K562 (cell line): ENCODE measurements around the gene RFPL1. TPM values are rescaled to one million over a fixed set of nuclear protein-coding genes. Genes with fewer than 3 reads are reported as not detected.

Experiments
- ATAC-seq: fragments of 200-7000 bp; cut with Tn5 transposase; 3 replicates; pipeline ENCODE4 v1.9.1; 2020; ENCODE audit warnings: moderate library complexity
- BruUV-seq: library from RNA; stranded (reverse); fragments of 400-500 nt; replicated peaks from 2 replicates; lab custom pipeline; 2021; lab: Mats Ljungman, UMichigan
- CTCF ChIA-PET: fragments of 300-600 bp; formaldehyde crosslinking; extraction: SDS; loops from one replicate; lab custom pipeline; 2021; ENCODE audit warnings: low intra/inter-chr PET ratio; lab: Yijun Ruan, JAX
- POLR2A ChIA-PET: fragments of 300-600, 350-650 bp; sonication (Branson Sonifier 250); formaldehyde crosslinking; extraction: SDS; loops from one replicate; lab custom pipeline; 2021; ENCODE audit warnings: antibody characterized with exemption, inconsistent platforms; lab: Yijun Ruan, JAX
- DNase-seq, 4 experiments: peaks; one replicate each; pipeline versions ENCODE4 v3.0.0 to v3.0.0-alpha.2; 2011 to 2018; ENCODE audit warnings: low spot score in 3 of 4, mixed read lengths in 3 of 4; ENCODE audit errors: extremely low read depth in 1 of 4
- FAIRE-seq: peaks from 2 replicates; lab custom pipeline; 2011; peaks lifted over from hg19 to GRCh38; lab: Jason Lieb, UNC
- H2AFZ ChIP-seq: 2 replicates; pipeline ENCODE4 v1.6.0; 2011; ENCODE audit warnings: low read depth, low read length, control low read depth, inconsistent platforms
- H3K27ac ChIP-seq: fragments of 200-600 bp; 3 replicates; pipeline ENCODE4 v1.8.0; 2011; ENCODE audit warnings: low read depth, mild to moderate bottlenecking, control low read depth, inconsistent platforms, low read length, moderate library complexity, mixed read lengths; ENCODE audit errors: extremely low read depth
- H3K27me3 ChIP-seq, 2 experiments: fragments of 300-600 bp in 1 of 2; 2 replicates in 1 of 2; 3 replicates in 1 of 2; pipeline versions ENCODE4 v1.6.0 to v1.8.0; 2011; ENCODE audit warnings: inconsistent platforms in 2 of 2, low read length in 2 of 2, mild to moderate bottlenecking in 1 of 2, mixed read lengths in 1 of 2, moderate library complexity in 1 of 2; ENCODE audit not compliant: control insufficient read depth in 2 of 2, insufficient read depth in 2 of 2
- H3K36me3 ChIP-seq: fragments of 300-600 bp; 3 replicates; pipeline ENCODE4 v1.8.0; 2011; ENCODE audit warnings: mild to moderate bottlenecking, low read length, inconsistent platforms; ENCODE audit not compliant: control insufficient read depth, insufficient read depth
- H3K4me1 ChIP-seq, 2 experiments: fragments of 200-600 bp in 1 of 2; replicated peaks in 1 of 2; 2 replicates in 1 of 2; 3 replicates in 1 of 2; pipeline versions ENCODE4 v1.5.1 to v1.8.0; 2011; ENCODE audit warnings: inconsistent platforms in 2 of 2, low read length in 2 of 2, mild to moderate bottlenecking in 1 of 2, mixed read lengths in 1 of 2, moderate library complexity in 1 of 2; ENCODE audit not compliant: control insufficient read depth in 2 of 2, insufficient read depth in 2 of 2
- H3K4me2 ChIP-seq: 2 replicates; pipeline ENCODE4 v1.6.1; 2011; ENCODE audit warnings: low read length, control low read depth, inconsistent platforms, mixed read lengths; ENCODE audit not compliant: insufficient read depth
- H3K4me3 ChIP-seq: fragments of 200-600 bp; sonication (generic), shearing (Covaris generic); 2 replicates; pipeline ENCODE4 v1.5.1; 2016; ENCODE audit warnings: control low read depth, inconsistent platforms
- H3K79me2 ChIP-seq: fragments of 200-600 bp; 3 replicates; pipeline ENCODE4 v1.8.0; 2011; ENCODE audit warnings: low read length, inconsistent platforms; ENCODE audit not compliant: control insufficient read depth, insufficient read depth
- H3K9ac ChIP-seq, 2 experiments: 2 replicates each; pipeline versions ENCODE4 v1.6.0 to v1.6.1; 2011; ENCODE audit warnings: low read depth in 2 of 2, low read length in 2 of 2, control low read depth in 1 of 2, inconsistent platforms in 1 of 2, mild to moderate bottlenecking in 1 of 2, mixed read lengths in 1 of 2; ENCODE audit not compliant: insufficient read depth in 1 of 2
- H3K9me1 ChIP-seq: one replicate; pipeline ENCODE4 v1.6.0; 2011; ENCODE audit warnings: inconsistent platforms, mild to moderate bottlenecking, low read length, moderate library complexity; ENCODE audit not compliant: control insufficient read depth, insufficient read depth
- H3K9me3 ChIP-seq: replicated peaks from 2 replicates; pipeline ENCODE4 v1.5.1; 2011; ENCODE audit warnings: low read depth, low read length, inconsistent platforms; ENCODE audit not compliant: control insufficient read depth, insufficient read depth
- H4K20me1 ChIP-seq: replicated peaks from 2 replicates; pipeline ENCODE4 v1.6.1; 2011; ENCODE audit warnings: low read length, inconsistent platforms, mixed read lengths; ENCODE audit not compliant: control insufficient read depth, insufficient read depth
- ELF4 ChIP-seq: fragments of 450-650 bp; formaldehyde crosslinking; IDR thresholded peaks from 2 replicates; pipeline ENCODE4 v1.4.0; 2022; ENCODE audit warnings: missing genetic modification characterization
- WGBS: fragments of 100-300 bp; shearing (Covaris generic); methylation state at CpG from one replicate; pipeline ENCODE4 v1.1.6; 2016; ENCODE audit warnings: low coverage, mixed read lengths; ENCODE audit not compliant: insufficient coverage; ENCODE audit errors: missing lambda C conversion rate; 5-methylcytosine and 5-hydroxymethylcytosine counted together
- in situ Hi-C: fragments of 300-500 bp; cut with MboI; formaldehyde crosslinking; loops from 4 replicates; pipeline ENCODE4 v1.15.0; 2018; ENCODE audit warnings: inconsistent platforms, mixed read lengths
- intact Hi-C: fragments of 100-400 bp; cut with micrococcal nuclease; formaldehyde crosslinking; loops from 2 replicates; pipeline ENCODE4 v1.14.2; 2022
- polyA plus RNA-seq, 8 experiments: library from polyadenylated mRNA; depleted of rRNA in 4 of 8; stranded (reverse) in 5 of 8; unstranded in 3 of 8; fragments of >200 nt; fragmentation: Nextera tagmentation in 2 of 8; fragmentation: Illumina TruSeq in 1 of 8; extraction: Ambion mirVana in 2 of 8; extraction: Trizol in 1 of 8; gene quantifications; 2 replicates each; pipeline versions ENCODE4 v1.2.1 to v1.2.3, GENCODE V29; 2011 to 2014; ENCODE audit warnings: inconsistent platforms in 1 of 8, missing spikeins in 1 of 8
- total RNA-seq, 7 experiments: library from RNA; depleted of rRNA in 6 of 7; stranded (reverse); fragments of >200 nt in 6 of 7; fragmentation: Illumina TruSeq in 2 of 7; extraction: Trizol in 2 of 7; gene quantifications; 2 replicates each; pipeline versions ENCODE4 v1.2.1 to v1.2.3, GENCODE V29; 2011 to 2021; ENCODE audit warnings: low replicate concordance in 1 of 7
- TF ChIP-seq, protein P1 (sequence below): fragments of 450-650 bp; IDR thresholded peaks from 2 replicates; pipeline ENCODE4 v1.6.1; 2018; ENCODE audit not compliant: partially characterized antibody

RFPL1 gene
- total and polyA plus RNA-seq, 9 of the 15 experiments (the other 6 are each of a cell fraction or from before 2014, with no cell fraction given), result not detected

DNA sequence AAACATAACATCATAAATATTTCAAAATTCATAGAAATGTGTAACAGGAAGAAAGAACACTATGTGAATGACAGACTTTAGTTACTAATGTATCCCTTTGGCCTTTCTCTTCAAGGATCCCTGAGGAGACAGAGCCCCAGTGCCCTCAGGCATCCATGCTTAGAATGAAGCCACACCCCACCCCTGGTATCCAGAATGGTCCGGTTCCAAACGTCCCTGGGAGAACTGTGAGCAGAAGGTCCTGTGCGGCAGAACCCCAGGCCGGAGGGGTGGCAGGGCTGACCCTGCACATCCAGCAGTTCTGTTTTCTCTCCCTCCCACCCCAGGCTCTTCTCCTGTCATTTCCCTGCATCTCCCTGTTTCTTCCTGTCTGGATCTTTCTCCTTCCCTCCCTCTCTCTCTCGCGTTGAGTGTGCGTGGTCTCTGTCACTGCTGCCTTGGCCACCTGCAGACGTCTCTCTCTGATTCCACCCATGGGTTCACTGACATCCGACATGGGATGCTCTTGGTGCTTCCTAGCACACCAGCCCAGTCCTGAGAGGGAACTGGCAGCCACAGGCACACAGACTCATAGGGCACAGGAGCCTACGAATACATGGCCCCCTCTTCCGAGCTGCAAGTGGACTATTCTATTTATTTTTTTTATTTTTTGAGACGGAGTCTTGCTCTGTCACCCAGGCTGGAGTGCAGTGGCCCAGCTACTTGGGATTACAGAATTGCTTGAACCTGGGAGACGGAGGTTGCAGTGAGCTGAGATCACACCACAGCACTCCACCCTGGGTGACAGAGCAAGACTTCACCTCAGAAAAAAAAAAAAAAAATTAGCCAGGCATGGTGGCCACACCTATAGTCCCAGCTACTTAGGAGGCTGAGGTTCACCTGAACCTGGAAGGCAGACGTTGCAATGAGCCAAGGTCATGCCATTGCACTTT is 5.7 kb downstream of the RFPL1 start:
- ChIA-PET POLR2A (interaction anchor here (1.0 kb wide), 1 partner anchor 12 kb away, joined by 4 read pairs; no protein-coding TSS in a partner anchor), CTCF (no interaction called here)
- Histone ChIP-seq H3K4me1 (no peaks in the 10 kb centered on the region), H3K4me3 (no peak overlapping the region), H3K9me3 (no peaks in the 10 kb centered on the region), H4K20me1 (no peaks in the 10 kb centered on the region), H3K4me2 (no peak overlapping the region), H3K36me3 (no peaks in the 10 kb centered on the region), H3K27ac (no peak overlapping the region), H3K9ac (peak overlapping the region in 1 of 2 experiments; percentile 45; a peak in 1 of 4 replicates), H3K9me1 (no peaks in the 10 kb centered on the region), H2AFZ (no peak overlapping the region), H3K27me3 (no peaks in the 10 kb centered on the region; a peak in 2 of 5 replicates), H3K79me2 (no peaks in the 10 kb centered on the region)
- WGBS, result 0% methylated on average over 9 of the region's 14 CpGs
- no peak for ATAC-seq
- BruUV-seq, result no TSS peak
- DNase-seq, result no peak
- TF ChIP-seq ELF4, result no peak
- TF ChIP-seq, protein P1, sequence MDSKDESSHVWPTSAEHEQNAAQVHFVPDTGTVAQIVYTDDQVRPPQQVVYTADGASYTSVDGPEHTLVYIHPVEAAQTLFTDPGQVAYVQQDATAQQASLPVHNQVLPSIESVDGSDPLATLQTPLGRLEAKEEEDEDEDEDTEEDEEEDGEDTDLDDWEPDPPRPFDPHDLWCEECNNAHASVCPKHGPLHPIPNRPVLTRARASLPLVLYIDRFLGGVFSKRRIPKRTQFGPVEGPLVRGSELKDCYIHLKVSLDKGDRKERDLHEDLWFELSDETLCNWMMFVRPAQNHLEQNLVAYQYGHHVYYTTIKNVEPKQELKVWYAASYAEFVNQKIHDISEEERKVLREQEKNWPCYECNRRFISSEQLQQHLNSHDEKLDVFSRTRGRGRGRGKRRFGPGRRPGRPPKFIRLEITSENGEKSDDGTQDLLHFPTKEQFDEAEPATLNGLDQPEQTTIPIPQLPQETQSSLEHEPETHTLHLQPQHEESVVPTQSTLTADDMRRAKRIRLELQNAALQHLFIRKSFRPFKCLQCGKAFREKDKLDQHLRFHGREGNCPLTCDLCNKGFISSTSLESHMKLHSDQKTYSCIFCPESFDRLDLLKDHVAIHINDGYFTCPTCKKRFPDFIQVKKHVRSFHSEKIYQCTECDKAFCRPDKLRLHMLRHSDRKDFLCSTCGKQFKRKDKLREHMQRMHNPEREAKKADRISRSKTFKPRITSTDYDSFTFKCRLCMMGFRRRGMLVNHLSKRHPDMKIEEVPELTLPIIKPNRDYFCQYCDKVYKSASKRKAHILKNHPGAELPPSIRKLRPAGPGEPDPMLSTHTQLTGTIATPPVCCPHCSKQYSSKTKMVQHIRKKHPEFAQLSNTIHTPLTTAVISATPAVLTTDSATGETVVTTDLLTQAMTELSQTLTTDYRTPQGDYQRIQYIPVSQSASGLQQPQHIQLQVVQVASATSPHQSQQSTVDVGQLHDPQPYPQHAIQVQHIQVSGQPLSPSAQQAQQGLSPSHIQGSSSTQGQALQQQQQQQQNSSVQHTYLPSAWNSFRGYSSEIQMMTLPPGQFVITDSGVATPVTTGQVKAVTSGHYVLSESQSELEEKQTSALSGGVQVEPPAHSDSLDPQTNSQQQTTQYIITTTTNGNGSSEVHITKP, result peak; percentile 56
- intact Hi-C loops (no loop called here), in situ Hi-C loops (no loop called here)
- no peak for FAIRE-seq
